Neural crest cell (in vitro differentiated cells): ENCODE measurements around the gene PHF2. TPM values are rescaled to one million over a fixed set of nuclear protein-coding genes. Genes with fewer than 3 reads are reported as not detected.

Experiments
- DNase-seq: peaks from one replicate; pipeline ENCODE4 v3.0.0; 2021; ENCODE audit warnings: low read depth, mixed read lengths, low spot score
- H3K27ac Mint-ChIP-seq: one replicate; pipeline ENCODE4 v1.8.0; 2021; ENCODE audit warnings: mild to moderate bottlenecking, mixed read lengths; ENCODE audit not compliant: unreplicated experiment
- H3K27me3 Mint-ChIP-seq: 2 replicates; pipeline ENCODE4 v1.8.0; 2021; ENCODE audit warnings: low read depth, mild to moderate bottlenecking, mixed read lengths
- H3K36me3 Mint-ChIP-seq: 2 replicates; pipeline ENCODE4 v1.8.0; 2021; ENCODE audit warnings: low read depth, mild to moderate bottlenecking, mixed read lengths
- H3K4me1 Mint-ChIP-seq: 2 replicates; pipeline ENCODE4 v1.8.0; 2021; ENCODE audit warnings: mixed read lengths
- H3K4me3 Mint-ChIP-seq: one replicate; pipeline ENCODE4 v1.8.0; 2021; ENCODE audit warnings: mild to moderate bottlenecking, mixed read lengths
- H3K9me3 Mint-ChIP-seq: 2 replicates; pipeline ENCODE4 v1.8.0; 2021; ENCODE audit warnings: mixed read lengths
- microRNA-seq: library from miRNA; unstranded; fragments of <30 nt; microRNA quantifications from one replicate; pipeline ENCODE4, GENCODE V29; 2020
- total RNA-seq: library from RNA; stranded (reverse); gene quantifications from 2 replicates; pipeline ENCODE4 v1.2.1, GENCODE V29; 2021
- TF ChIP-seq, protein P1 (sequence below): fragments of 200-600 bp; sonication (generic); conservative IDR thresholded peaks from 2 replicates; pipeline ENCODE4 v1.5.0; 2021; ENCODE audit warnings: antibody characterized with exemption, mild to moderate bottlenecking

The PHF2 gene
- total RNA-seq, 1 donor from 2014 or later: 34.4 TPM

DNA sequence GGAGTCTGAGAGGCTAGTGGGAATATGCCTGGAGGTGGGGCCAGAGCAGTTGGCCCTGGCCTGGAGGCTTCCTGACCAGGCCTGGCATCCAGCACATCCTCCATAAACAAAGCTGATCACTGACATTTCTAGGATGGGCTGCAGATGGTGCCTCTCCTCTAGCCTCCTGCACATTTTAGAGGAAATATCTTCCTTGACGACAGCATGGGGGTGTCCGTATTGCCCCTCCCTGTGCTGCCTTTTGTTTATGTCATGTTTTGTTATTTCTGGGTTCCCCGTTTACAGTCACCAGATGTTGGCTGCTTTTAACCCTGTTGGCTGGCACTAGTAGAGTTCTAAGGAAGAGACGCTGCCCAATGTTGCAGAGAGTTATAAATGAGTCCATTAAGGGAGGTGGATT lies 148.5 kb downstream of the PHF2 start:
- Mint-ChIP-seq H3K27me3 (no peaks in the 10 kb centered on the region), H3K9me3 (no peaks in the 10 kb centered on the region), H3K4me1 (no peaks in the 10 kb centered on the region), H3K27ac (no peak overlapping the region), H3K4me3 (no peak overlapping the region), H3K36me3 (no peaks in the 10 kb centered on the region)
- no peak for DNase-seq
- TF ChIP-seq, protein P1, sequence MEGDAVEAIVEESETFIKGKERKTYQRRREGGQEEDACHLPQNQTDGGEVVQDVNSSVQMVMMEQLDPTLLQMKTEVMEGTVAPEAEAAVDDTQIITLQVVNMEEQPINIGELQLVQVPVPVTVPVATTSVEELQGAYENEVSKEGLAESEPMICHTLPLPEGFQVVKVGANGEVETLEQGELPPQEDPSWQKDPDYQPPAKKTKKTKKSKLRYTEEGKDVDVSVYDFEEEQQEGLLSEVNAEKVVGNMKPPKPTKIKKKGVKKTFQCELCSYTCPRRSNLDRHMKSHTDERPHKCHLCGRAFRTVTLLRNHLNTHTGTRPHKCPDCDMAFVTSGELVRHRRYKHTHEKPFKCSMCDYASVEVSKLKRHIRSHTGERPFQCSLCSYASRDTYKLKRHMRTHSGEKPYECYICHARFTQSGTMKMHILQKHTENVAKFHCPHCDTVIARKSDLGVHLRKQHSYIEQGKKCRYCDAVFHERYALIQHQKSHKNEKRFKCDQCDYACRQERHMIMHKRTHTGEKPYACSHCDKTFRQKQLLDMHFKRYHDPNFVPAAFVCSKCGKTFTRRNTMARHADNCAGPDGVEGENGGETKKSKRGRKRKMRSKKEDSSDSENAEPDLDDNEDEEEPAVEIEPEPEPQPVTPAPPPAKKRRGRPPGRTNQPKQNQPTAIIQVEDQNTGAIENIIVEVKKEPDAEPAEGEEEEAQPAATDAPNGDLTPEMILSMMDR: no peak

DNA sequence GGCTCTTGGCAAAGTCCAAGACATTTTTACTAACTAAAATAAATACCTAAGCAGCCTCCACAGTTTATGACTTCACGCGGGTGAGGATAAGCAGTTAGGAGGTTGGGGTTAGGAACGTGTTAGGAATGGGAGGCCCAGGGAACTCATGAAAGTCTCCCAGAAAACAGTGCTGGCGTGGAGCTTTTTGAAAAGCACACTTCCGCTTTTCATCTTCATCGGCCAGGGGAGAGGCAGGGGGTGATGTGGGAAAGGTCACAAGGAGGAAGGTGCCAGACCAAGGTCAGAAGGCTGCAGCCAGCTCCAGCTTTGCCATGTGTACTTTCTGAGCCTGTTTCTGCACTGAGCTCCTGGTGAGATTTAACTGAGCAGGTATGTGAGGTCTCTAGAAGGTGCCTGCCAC lies 149.0 kb downstream of the PHF2 start:
- TF ChIP-seq, protein P1: no peak
- Mint-ChIP-seq H3K9me3 (no peaks in the 10 kb centered on the region), H3K27me3 (no peaks in the 10 kb centered on the region), H3K36me3 (no peaks in the 10 kb centered on the region), H3K27ac (no peak overlapping the region), H3K4me1 (no peaks in the 10 kb centered on the region), H3K4me3 (no peak overlapping the region)
- DNase-seq: no peak

DNA sequence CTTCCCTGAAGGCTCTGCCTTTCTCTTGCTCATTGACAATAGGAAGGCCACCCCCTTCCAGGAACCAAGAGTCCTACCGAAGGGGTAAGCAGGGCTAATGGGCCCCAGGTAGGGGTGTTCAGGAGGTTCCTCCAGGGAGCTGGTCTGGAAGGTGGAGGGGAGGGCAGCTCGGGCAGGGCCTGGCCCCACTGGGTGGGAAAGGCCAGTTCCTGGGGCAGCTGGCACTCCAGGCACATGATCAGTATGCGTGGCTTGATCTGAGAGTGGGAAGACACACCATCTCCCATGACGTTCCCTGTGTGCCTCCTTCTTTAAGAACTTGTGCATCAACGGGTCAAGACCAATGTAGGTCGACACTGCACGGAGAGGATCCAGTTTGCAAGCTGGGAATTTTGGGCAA lies 149.8 kb downstream of the PHF2 start:
- no peak overlapping the region for H3K4me3 Mint-ChIP-seq
- peaks cover 3% of the 10 kb centered on the region for H3K27me3 Mint-ChIP-seq
- H3K27ac Mint-ChIP-seq: no peak overlapping the region
- no peak for DNase-seq
- no peaks in the 10 kb centered on the region for H3K9me3 Mint-ChIP-seq
- no peaks in the 10 kb centered on the region for H3K36me3 Mint-ChIP-seq
- no peaks in the 10 kb centered on the region for H3K4me1 Mint-ChIP-seq
- TF ChIP-seq, protein P1: no peak

Small RNA genes lying within 50 kb of the gene (microRNA-seq; reads per million reads assigned to microRNA genes)
- not detected for gene MIR548AU

Other genes with a start within 250 kb of the PHF2 start
- gene FAM120A, start 124.9 kb upstream of the PHF2 start, total RNA-seq: 57.3 and 59.5 TPM in 2 replicates
- 45.9 and 52.0 TPM in 2 replicates for gene FAM120AOS, start 123.0 kb upstream of the PHF2 start, total RNA-seq